K562 (cell line): ENCODE data around the gene GLYAT. TPM values are rescaled to one million over a fixed set of nuclear protein-coding genes. Genes with fewer than 3 reads are reported as not detected.

ENCODE experiments used
- DEAF1 ChIP-seq: fragments of 450-650 bp; formaldehyde crosslinking; IDR thresholded peaks from 2 replicates; pipeline ENCODE4 v1.4.0; 2020; ENCODE audit warnings: mild to moderate bottlenecking, moderate library complexity
- MAFG ChIP-seq: fragments of 450-650 bp; conservative IDR thresholded peaks from 2 replicates; pipeline ENCODE4 v1.6.1; 2016; ENCODE audit warnings: missing genetic modification characterization, missing compliant biosample characterization
- MAZ ChIP-seq, 2 experiments: fragments of 450-650 bp in 1 of 2; sonication (generic) in 1 of 2; formaldehyde crosslinking; IDR thresholded peaks in 1 of 2; conservative IDR thresholded peaks in 1 of 2; 2 replicates each; pipeline versions ENCODE4 v1.4.0 to v1.5.0; 2020; ENCODE audit warnings: mild to moderate bottlenecking in 1 of 2, missing genetic modification reagents in 1 of 2
- MCM3 ChIP-seq: fragments of 450-650 bp; IDR thresholded peaks from 2 replicates; pipeline ENCODE4 v1.6.1; 2016
- NR4A1 ChIP-seq, 2 experiments: fragments of 250-450 bp in 1 of 2; fragments of 450-650 bp in 1 of 2; sonication (Bioruptor Pico) in 1 of 2; IDR thresholded peaks; 2 replicates each; pipeline versions ENCODE4 v1.4.0 to v1.6.1; 2016 to 2020; ENCODE audit warnings: mild to moderate bottlenecking in 2 of 2, missing compliant biosample characterization in 1 of 2, missing genetic modification characterization in 1 of 2, moderate library complexity in 1 of 2
- RBM15 ChIP-seq: fragments of 200-400 bp; formaldehyde crosslinking; IDR thresholded peaks from 2 replicates; pipeline ENCODE4 v1.6.1; 2018; ENCODE audit warnings: mild to moderate bottlenecking, low read length, moderate library complexity; ENCODE audit not compliant: insufficient read depth
- REST ChIP-seq, 2 experiments: fragments of 450-650 bp; formaldehyde crosslinking in 1 of 2; IDR thresholded peaks; 2 replicates each; pipeline versions ENCODE4 v1.4.0 to v1.6.1; 2014 to 2020; ENCODE audit warnings: mild to moderate bottlenecking in 2 of 2, borderline replicate concordance in 1 of 2, low read depth in 1 of 2
- RFX7 ChIP-seq: fragments of 250-450 bp; sonication (Bioruptor Pico); IDR thresholded peaks from 2 replicates; pipeline ENCODE4 v1.5.1; 2021; ENCODE audit warnings: mild to moderate bottlenecking
- SMARCE1 ChIP-seq: fragments of 450-650 bp; IDR thresholded peaks from 2 replicates; pipeline ENCODE4 v1.7.1; 2016; ENCODE audit warnings: mild to moderate bottlenecking
- ZNF354B ChIP-seq: fragments of 250-450 bp; sonication (Bioruptor Pico); IDR thresholded peaks from 2 replicates; pipeline ENCODE4 v1.4.0; 2020
- ZNF551 ChIP-seq: fragments of 250-450 bp; sonication (Bioruptor Pico); IDR thresholded peaks from 2 replicates; pipeline ENCODE4 v1.5.0; 2021; ENCODE audit warnings: mild to moderate bottlenecking, moderate library complexity
- ZNF584 ChIP-seq: fragments of 200-800 bp; sonication (Bioruptor generic); IDR thresholded peaks from 2 replicates; pipeline ENCODE4 v1.6.1; 2016; ENCODE audit warnings: low read depth, mild to moderate bottlenecking, missing genetic modification characterization, missing compliant biosample characterization
- polyA plus RNA-seq, 8 experiments: library from polyadenylated mRNA; depleted of rRNA in 4 of 8; stranded (reverse) in 5 of 8; unstranded in 3 of 8; fragments of >200 nt; fragmentation: Nextera tagmentation in 2 of 8; fragmentation: Illumina TruSeq in 1 of 8; extraction: Ambion mirVana in 2 of 8; extraction: Trizol in 1 of 8; gene quantifications; 2 replicates each; pipeline versions ENCODE4 v1.2.1 to v1.2.3, GENCODE V29; 2011 to 2014; ENCODE audit warnings: inconsistent platforms in 1 of 8, missing spikeins in 1 of 8
- total RNA-seq, 7 experiments: library from RNA; depleted of rRNA in 6 of 7; stranded (reverse); fragments of >200 nt in 6 of 7; fragmentation: Illumina TruSeq in 2 of 7; extraction: Trizol in 2 of 7; gene quantifications; 2 replicates each; pipeline versions ENCODE4 v1.2.1 to v1.2.3, GENCODE V29; 2011 to 2021; ENCODE audit warnings: low replicate concordance in 1 of 7
- TF ChIP-seq, protein P1 (sequence below): fragments of 450-650 bp; IDR thresholded peaks from 2 replicates; pipeline ENCODE4 v1.6.1; 2017; ENCODE audit warnings: antibody characterized with exemption

Gene GLYAT
- total and polyA plus RNA-seq, 9 of the 15 experiments (the other 6 are each of a cell fraction or from before 2014, with no cell fraction given), result not detected

DNA sequence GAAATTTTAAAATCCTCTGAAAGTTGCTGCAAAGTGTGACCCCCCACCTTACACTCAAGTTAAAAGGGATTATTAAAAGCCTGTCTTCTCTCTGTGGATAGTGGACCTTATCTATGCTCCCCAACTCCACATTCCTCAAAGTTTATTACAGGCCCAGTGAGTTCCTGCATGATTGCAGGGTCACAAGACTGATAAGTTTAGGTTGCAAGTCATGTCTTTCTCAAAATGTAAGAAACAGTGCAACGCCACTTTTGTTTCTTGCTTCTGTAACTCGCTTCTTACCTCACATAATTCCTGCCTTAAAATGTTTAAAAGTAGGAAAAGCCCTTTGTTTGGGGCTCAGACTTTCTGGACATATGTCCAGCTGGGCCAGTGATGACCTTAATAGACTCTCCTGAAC, 38.4 kb upstream of the GLYAT start (continued):
- TF ChIP-seq REST (IDR thresholded peaks at IDR 0.05; ENCODE audit: borderline replicate concordance) (no peak), REST (CRISPR knock-in tag; IDR thresholded peaks at IDR 0.05; ENCODE audit: low read depth) (no peak), RFX7 (CRISPR knock-in tag) (no peak), MCM3 (no peak), DEAF1 (CRISPR knock-in tag) (no peak), RBM15 (no peak), ZNF551 (CRISPR knock-in tag) (no peak), NR4A1 (CRISPR knock-in tag; IDR thresholded peaks at IDR 0.05) (no peak), NR4A1 (tag; IDR thresholded peaks at IDR 0.05) (no peak), ZNF584 (CRISPR knock-in tag) (no peak), MAFG (peak; percentile 69), SMARCE1 (peak; percentile 80), ZNF354B (CRISPR knock-in tag) (no peak), MAZ (CRISPR knock-in tag; conservative IDR thresholded peaks at IDR 0.05 in 1 of 2, IDR thresholded peaks at IDR 0.05 in 1 of 2) (no peak)
- TF ChIP-seq, protein P1, sequence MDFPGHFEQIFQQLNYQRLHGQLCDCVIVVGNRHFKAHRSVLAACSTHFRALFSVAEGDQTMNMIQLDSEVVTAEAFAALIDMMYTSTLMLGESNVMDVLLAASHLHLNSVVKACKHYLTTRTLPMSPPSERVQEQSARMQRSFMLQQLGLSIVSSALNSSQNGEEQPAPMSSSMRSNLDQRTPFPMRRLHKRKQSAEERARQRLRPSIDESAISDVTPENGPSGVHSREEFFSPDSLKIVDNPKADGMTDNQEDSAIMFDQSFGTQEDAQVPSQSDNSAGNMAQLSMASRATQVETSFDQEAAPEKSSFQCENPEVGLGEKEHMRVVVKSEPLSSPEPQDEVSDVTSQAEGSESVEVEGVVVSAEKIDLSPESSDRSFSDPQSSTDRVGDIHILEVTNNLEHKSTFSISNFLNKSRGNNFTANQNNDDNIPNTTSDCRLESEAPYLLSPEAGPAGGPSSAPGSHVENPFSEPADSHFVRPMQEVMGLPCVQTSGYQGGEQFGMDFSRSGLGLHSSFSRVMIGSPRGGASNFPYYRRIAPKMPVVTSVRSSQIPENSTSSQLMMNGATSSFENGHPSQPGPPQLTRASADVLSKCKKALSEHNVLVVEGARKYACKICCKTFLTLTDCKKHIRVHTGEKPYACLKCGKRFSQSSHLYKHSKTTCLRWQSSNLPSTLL, result no peak
